ENCODE results near the gene SLC22A2. TPM values are rescaled to one million over a fixed set of nuclear protein-coding genes. Genes with fewer than 3 reads are reported as not detected.

SLC22A2 gene
- total RNA-seq, 1 experiment from 2014 or later, result 0.96 TPM

GRCh38 chr6:160259143-160259425 is 463 bp upstream of the SLC22A2 start:
- Mint-ChIP-seq H3K4me1 (peaks cover 57% of the 10 kb centered on the region), H3K27ac (peak overlapping the region; percentile 17; the same call in 1 of the 2 replicates), H3K4me3 (no peak overlapping the region), H3K36me3 (no peaks in the 10 kb centered on the region), H3K9me3 (no peaks in the 10 kb centered on the region), H3K27me3 (ENCODE audit: low read depth) (peaks cover 11% of the 10 kb centered on the region; the same call in 1 of the 2 replicates)
- ChIA-PET CTCF (no interaction called here), POLR2A (no interaction called here)
- no peak for TF ChIP-seq USF1 (CRISPR knock-in tag; IDR thresholded peaks at IDR 0.05)
- TF ChIP-seq ZNF416 (CRISPR knock-in tag; IDR thresholded peaks at IDR 0.05), result no peak
- TF ChIP-seq CTCF (IDR thresholded peaks at IDR 0.05), result no peak
- TF ChIP-seq EMX1 (CRISPR knock-in tag; IDR thresholded peaks at IDR 0.05), result no peak
- TF ChIP-seq FOXJ3 (CRISPR knock-in tag; IDR thresholded peaks at IDR 0.05; ENCODE audit: borderline replicate concordance), result no peak
- TF ChIP-seq PREB (CRISPR knock-in tag; IDR thresholded peaks at IDR 0.05; ENCODE audit: borderline replicate concordance), result no peak
- no peak for TF ChIP-seq ZNF317 (CRISPR knock-in tag; IDR thresholded peaks at IDR 0.05; ENCODE audit: borderline replicate concordance, low read depth)
- TF ChIP-seq ZBTB43 (CRISPR knock-in tag; IDR thresholded peaks at IDR 0.05), result no peak
- TF ChIP-seq NR3C1 (CRISPR knock-in tag; conservative IDR thresholded peaks at IDR 0.05; ENCODE audit: low read depth), result no peak
- TF ChIP-seq GABPB1 (CRISPR knock-in tag; IDR thresholded peaks at IDR 0.05), result no peak
- no peak for TF ChIP-seq KAT7 (CRISPR knock-in tag; IDR thresholded peaks at IDR 0.05; ENCODE audit: borderline replicate concordance)
- TF ChIP-seq NR2C2 (CRISPR knock-in tag; IDR thresholded peaks at IDR 0.05), result no peak
- no peak for TF ChIP-seq ESRRA (CRISPR knock-in tag; IDR thresholded peaks at IDR 0.05; ENCODE audit: borderline replicate concordance)
- TF ChIP-seq ZNF396 (CRISPR knock-in tag; IDR thresholded peaks at IDR 0.05; ENCODE audit: borderline replicate concordance), result no peak
- ATAC-seq, result no peak
- DNase-seq (ENCODE audit: low spot score), result no peak

- POLR2A ChIA-PET, result no interaction called here
- TF ChIP-seq ZNF281 (CRISPR knock-in tag; IDR thresholded peaks at IDR 0.05) (no peak), ZNF396 (CRISPR knock-in tag; IDR thresholded peaks at IDR 0.05; ENCODE audit: borderline replicate concordance) (no peak), CBFB (CRISPR knock-in tag; IDR thresholded peaks at IDR 0.05; ENCODE audit: low read depth) (no peak), PRDM15 (CRISPR knock-in tag; IDR thresholded peaks at IDR 0.05) (no peak), ZNF416 (CRISPR knock-in tag; IDR thresholded peaks at IDR 0.05) (no peak), FOXJ3 (CRISPR knock-in tag; IDR thresholded peaks at IDR 0.05; ENCODE audit: borderline replicate concordance) (no peak), RELA (CRISPR knock-in tag; IDR thresholded peaks at IDR 0.05; ENCODE audit: borderline replicate concordance) (no peak), HMGXB4 (CRISPR knock-in tag; IDR thresholded peaks at IDR 0.05) (no peak), MLX (CRISPR knock-in tag; IDR thresholded peaks at IDR 0.05) (no peak), ELF4 (CRISPR knock-in tag; IDR thresholded peaks at IDR 0.05; ENCODE audit: low read depth) (no peak)
Measured at GRCh38 chr6:160256445-160256844, 2.2 kb downstream of the SLC22A2 start.

More at GRCh38 chr6:160256445-160256844, 2.2 kb downstream of the SLC22A2 start:
- ATAC-seq (no peak), DNase-seq (ENCODE audit: low spot score) (no peak)
- H3K36me3 Mint-ChIP-seq, result peaks cover 9% of the 10 kb centered on the region; the same call in 1 of the 2 replicates
- CTCF ChIA-PET, result no interaction called here
- H3K4me1 Mint-ChIP-seq, result peaks cover 51% of the 10 kb centered on the region
- H3K27ac Mint-ChIP-seq, result no peak overlapping the region
- H3K27me3 Mint-ChIP-seq (ENCODE audit: low read depth), result peaks cover 9% of the 10 kb centered on the region; the same call in 1 of the 2 replicates
- peaks cover 5% of the 10 kb centered on the region; the same call in 1 of the 2 replicates for H3K9me3 Mint-ChIP-seq
- no peak overlapping the region for H3K4me3 Mint-ChIP-seq
